GDM1 (cell line): ENCODE data around the gene JAM2.

Experiments
- DNase-seq: peaks from one replicate; lab custom pipeline; 2025; lab: John Stamatoyannopoulos, UW

The JAM2 gene

DNA sequence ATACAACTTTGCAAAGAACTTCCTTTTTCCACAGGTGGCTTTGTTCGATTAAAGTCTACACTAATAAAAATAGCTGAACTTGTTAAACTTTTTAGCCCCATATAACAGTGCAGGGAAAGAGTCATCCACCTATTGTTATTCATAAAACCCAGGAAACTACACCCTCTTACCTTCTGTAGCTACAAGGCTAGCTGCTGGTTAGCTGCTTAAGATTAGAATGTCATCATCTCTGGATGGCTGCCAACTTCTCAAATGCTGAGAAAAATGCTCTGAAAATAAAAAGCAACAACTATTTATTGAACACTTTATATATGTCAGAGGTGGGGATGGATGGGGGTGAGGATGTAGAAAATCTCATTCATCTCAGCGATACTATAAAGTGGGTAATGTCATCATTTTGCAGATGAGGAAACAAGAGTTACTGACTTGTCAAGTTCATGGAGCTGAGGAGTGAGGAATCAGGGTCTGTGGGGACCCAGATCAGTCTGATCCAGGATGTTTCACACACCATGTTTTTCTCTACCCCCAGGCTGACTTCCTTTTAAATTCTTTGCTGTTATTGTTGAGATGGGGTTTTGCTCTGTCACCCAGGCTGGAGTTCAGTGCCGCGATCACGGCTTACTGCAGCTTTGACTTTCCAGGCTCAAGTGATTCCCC, 78.6 kb downstream of the JAM2 start:
- DNase-seq = no peak

DNA sequence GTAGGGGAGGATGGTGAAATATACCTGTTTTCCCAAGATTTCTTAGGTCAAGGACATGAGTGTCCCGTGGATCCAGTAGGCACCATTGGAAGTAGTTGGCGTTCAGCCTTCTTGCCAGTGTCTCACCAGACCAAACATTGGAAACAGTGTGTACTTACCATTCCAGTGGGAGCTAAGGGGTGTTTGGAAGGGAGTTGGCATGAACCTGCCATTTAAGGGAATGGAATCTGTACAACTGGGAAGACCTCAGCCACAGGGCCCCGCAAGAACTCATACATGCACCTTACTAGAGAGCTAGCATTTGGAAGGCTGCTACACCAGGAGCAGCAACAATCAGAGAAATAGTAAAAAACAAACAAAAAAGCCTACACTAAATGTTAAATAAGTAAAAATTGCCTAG, 82.9 kb downstream of the JAM2 start:
- no peak for DNase-seq

DNA sequence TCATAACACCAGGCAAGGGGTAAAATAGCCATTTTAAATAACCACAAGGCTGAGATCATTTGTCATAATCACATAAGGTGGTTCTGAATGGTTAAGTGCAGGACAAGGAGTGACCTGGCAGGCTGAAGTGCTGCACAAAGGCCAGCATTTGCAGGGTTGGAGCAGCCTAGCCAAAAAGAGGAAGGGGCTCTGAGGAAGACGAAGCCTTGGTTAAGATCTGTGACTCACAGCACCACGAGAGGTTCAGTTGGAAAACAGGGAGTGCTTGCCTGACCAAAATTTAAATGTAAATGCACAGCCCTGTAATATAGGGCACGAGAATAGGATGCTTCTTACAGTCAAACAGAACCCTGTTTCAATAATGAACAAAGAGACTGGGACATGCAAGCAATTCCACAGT, 83.6 kb downstream of the JAM2 start:
- DNase-seq = peak; percentile 70

DNA sequence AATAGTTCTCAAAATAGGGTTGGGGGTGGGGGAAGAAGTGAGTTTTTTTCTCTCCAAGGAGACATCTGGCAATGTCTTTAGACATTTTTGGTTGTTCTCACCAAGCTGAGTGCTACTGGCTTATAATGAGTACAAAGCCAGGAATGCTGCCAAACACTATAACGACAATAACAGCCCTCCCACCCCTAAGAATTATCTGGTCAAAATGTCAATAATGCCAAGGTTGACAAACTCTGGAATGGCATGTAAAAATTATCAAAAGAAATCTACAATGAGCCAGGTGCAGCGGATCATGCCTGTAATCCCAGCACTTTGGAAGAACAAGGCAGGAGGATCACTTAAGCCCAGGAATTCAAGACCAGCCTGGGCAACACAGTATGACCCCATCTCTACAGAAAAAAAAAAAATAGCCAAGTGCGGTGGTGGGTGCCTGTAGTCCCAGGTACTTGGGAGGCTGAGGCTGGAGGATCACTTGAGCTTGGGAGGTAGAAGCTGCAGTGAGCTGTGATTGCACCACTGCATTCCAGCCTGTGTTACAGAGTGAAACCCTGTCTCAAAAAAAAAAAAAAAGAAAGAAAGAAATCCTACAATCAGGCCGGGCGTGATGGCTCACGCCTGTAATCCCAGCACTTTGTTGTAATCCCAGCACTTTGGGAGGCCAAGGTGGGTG, 93.2 kb downstream of the JAM2 start:
- no peak for DNase-seq

DNA sequence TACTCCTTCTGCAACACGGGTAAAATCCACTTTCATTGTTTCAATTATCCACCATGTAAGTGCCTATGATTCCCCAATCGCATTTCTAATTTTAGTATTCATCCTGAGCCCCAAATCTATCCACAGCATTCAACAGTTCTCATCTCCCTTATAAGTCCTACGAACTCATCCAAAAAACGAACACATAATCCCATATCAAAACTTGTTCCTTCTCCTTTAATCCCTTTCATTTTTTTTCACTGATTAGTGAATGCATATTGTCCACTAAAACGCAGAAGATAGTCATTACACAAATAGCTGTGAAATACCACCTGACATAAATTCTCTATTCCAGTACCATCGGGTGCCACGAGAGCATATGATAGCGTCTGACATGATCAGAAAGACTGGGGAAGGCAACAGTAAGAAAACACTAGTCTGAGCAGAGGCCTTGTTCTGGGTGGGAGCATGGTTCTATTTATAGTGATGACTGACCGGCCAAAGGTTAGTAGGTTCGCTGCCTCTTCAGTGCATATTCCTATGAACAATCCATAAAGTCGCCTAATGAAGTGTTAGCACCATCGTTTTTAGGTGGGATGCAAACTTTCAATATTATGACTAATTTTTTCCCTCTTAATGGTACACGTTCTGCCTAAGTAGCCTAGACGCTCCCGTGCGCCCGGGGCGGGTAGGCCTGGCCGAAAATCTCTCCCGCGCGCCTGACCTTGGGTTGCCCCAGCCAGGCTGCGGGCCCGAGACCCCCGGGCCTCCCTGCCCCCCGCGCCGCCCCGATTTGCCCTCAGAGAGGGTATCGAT, 95.0 kb downstream of the JAM2 start:
- DNase-seq = no peak

DNA sequence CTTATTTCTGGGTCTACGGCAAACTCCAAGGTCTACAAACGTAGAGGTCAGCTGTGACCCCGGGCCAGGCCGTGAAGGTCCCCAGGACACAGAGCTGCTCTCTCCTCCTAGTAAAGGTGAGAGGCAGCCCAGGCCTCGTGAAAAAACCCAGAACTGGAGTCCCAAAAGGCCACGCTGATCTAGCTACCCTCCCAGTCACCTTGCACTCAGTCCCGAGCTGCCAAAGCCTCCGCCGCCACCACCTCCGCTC, 95.5 kb downstream of the JAM2 start:
- no peak for DNase-seq

DNA sequence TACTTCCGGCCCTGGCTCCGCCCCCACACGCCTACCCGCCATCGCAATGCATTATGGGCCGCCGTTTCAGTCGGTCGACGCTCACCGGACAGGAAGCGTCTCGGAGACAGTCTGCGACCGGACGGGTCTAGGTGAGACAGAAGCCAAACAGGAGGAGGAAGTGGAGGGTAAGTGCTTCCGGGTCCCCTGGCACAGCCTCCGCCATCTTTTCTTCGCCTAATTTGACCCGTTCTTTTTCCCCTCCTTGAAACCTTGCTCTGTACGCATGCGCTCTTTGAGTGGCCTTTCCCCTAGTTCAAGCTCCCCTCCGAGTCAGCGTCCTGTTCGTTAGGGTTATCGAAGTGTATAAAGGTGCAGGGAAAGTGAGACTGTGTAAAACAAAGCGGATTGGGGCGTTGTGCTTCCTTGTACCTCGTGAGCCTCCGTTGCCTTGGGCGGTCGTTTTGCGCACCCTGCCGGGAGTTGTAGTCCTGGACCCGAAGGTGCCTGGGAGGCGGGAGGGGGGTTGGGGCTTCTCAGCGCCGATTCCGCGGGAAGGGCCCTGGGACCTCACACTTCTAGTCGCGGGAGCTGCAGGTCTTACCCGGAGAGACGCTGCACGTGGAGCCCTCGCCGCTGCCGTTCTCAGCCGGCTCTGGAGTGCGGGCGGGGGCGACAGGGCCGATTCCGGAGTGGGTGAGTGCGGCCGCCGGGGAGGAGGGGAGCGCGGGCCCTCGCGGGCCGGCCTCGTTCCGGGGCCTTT, 96.0 kb downstream of the JAM2 start, which contains the start of the genes ATP5PF and GABPA:
ATP5PF (minus strand) TSS at position 1 of the 742 bp plus-strand sequence. CDS start 5,110 bp downstream, outside the sequence.
GABPA (plus strand) TSS at position 69 of the 742 bp plus-strand sequence. CDS start 6,627 bp downstream, outside the sequence.
- DNase-seq = peak; percentile 97

DNA sequence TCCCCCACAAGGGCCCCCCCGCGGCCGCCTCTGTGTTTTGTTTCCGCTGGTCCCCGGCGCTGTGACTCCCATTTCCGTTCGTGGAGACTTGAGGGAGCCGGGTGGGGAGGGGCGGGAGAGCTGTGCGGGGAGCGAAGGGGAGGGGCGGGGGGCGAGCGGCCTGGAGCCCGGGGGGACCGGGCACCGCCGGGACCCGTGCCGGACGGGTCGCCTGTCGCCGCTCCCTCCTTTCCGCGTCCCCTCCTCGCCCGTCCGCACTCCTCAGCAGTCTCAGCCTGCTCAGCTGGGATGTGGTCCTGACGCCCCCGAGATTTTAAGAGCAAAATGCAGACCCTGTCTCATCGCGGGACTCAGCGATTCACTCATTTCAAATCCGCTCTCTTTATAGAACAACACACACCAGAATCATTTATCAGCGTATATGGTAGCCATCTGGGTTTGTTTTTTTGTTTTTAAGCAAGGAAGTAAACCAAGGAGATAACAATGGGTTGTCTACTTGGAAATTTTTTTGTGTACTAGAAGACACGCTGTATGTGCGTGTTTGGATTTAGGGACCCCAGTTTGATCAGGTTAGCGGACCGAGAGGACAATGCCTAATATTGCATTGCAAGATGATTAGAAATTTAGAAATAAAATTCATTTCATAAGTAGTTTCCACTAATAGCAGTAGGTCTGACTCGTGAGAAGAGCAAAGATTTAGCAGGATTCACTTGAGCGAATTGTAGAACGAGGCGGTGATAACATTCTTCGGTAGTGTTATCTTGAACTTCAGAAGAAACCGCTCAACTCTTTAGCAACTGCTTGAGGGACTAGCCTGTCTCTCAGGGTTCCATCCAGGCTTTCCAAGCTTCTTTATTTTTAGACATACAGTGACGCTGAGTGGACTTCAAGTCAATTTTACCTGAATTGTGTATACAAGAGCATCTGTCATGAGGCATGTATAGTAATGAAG, 96.9 kb downstream of the JAM2 start:
- peak; percentile 78 for DNase-seq

DNA sequence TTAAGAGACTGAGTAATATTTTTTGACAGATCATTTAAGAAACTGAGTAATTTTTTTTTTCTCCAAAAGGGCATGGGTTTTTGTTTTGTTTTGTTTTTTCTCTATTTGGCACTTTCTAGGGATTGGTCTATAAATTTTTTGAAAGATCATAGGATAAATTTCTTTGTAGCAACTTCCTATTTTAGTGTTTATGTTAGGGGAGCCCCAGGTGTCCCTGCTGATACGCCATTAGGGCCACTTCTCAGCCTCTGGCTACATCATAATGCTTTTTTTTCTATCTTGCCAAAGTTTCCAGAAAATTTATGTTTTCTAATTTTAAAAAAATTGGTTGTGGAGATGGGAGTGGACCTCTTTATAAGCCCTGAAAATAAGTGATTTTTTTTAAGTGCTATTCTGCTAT, 98.4 kb downstream of the JAM2 start:
- DNase-seq = no peak

DNA sequence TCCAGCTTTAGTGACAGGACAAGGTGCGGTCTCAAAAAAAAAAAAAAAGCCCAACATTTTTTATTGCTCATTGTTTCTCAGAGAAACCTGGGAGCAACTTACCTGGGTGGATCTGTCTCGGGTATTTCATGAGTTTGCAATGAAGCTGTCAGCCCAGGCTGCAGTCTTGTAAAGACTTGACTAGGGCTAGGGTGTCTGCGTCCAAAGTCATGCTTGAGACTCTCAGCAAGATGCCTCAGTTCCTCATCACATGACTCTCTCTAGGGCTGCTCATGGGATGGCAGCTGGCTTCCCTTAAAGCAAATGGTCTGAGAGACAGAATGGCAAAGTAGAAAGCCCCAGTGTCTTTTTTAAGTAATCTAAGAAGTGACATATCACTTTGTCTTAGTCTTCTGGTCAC, 103.8 kb downstream of the JAM2 start:
- no peak for DNase-seq

DNA sequence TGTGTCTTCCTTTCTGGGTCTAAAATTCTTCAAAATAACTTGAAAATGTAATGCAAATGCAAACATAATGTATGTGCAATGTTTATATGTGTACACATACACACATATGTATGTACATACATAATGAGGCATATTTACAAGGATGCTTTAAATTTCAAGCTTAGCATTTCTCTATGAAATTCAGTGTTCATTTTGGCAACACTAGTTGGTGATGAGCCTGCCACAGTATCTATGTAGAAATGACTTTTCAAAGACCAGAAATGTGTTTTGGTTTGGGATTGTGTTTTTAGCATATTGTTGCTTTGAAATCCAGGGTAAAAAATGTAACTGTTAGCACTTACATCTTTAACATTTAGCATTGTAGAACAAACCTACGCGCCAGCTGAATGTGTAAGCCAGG, 105.8 kb downstream of the JAM2 start:
- DNase-seq = no peak

DNA sequence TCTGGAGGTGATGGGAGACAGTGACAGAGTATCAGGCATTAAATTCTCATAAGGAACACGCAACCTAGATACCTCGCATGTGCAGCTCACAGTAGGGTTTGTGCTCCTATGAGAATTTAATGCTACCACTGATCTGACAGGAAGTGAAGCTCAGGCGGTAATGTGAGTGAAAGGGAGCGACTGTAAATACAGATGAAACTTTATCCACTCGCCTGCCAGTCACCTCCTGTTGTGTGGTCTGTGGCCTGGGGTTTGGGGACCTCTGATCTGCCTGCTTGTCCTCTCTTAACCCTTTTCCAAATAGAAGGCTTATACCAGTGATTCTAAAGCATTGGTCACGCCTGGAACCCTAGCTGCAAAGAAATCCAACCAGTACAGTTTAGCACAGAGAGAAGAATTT, 111.0 kb downstream of the JAM2 start:
- DNase-seq = peak; percentile 49

DNA sequence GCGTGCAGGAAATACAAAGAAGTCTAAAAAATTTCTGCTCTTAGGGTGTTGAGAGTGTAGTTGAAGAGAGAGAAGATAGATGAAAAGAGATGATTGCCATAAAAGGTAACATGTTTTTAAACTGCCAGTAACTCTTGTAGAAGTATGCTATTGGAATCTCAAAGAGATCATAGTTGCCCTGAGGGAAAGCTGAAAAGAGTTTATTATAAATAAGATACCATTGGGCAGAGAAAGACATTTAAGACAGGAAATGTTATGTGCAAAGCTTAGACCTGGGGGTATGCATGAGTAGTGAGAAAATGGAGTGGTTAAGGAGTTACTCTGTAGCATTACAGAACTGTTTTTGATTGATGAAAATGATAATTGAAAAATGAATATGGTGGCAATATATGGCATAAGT, 113.4 kb downstream of the JAM2 start:
- no peak for DNase-seq

DNA sequence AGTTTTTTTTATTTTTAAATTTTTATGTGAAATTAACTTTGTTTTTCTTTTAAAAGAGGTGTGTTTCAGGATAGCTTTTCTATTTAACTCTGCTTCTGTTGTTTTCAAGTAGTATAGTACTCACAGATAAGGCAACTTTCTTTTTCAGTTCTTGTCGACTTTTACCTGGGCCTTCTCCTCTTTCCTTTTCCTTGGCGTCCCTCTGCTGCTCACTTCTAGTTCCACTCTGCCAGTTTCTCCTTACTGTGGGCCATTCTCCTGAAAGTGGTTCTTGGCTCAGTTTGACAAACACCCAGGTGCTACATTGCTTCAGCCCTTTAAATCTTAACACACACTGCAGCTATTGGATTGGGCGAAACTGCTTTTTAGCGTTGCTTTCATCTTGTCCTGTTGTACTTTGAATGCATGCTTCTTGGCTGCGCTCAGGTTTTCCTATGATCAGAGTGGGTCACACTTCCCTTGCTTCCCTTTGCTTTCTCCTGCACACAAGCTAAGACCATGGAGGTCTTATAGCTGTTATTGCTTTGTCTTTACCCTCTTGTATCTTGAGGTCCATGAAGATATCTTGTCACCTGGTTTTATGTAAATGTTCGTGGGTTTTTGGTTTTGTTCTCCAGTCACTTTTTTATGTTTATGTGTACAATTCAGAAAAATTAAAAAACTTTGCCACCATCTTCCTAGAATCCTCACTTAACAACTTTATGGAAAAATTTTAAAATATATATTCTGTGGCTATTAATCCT, 117.3 kb downstream of the JAM2 start:
- DNase-seq = no peak

DNA sequence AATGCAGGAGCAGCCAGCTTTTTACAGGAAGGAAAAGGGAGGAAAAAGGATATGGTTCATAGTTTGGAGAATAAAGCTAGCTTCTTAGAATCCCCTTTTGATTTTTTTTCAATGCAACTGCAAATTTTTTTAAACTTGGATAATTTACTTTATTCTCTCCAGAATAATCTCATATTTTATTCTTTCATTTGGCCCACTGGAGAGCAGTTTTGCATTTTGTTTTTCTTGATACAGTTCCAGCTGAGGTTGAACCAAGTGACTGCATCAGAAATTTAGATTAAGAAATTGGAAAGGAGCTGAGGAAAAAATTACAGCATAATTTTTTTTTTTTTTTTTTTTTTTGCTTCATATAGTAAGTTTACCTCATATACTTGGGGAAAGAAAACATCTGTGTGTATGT, 118.5 kb downstream of the JAM2 start:
- DNase-seq = no peak

DNA sequence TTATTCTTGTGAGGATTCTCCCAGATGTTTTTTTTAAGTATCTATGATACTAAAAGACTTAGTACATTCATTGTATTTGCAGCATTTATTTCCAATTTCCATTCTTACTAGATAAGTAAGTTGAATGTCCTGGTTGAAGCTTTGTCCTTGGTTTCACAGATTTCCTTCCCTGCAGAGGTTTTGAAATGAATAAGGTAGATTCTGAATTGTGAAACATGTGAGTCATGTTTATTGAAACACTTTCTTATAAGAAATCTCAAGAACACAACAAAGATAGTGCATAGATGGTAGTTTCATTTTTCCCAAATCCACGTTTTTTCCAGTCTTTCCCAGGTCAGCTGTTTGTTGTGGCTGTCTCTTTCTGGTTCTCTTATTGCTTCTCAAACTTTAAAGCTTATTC, 120.5 kb downstream of the JAM2 start:
- DNase-seq = no peak

DNA sequence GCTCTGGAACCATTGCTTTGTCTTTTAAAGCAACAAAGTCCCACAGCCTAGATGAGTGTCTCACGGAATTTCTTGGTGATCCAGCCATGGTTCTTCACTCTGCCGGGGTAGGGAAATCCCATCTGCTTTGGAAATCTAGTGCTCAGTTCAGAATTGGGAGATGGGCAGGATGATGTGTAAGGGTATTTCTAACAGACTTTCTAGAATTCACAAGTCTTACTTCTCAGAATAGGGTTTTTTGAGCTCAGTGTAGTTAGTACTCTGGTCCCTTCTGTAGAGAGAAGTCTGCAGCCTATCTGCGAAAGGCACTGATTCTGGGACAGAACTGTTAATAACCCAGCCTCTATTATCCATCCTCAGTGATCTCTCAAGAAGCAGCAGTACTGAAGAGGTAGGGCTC, 121.0 kb downstream of the JAM2 start:
- no peak for DNase-seq

DNA sequence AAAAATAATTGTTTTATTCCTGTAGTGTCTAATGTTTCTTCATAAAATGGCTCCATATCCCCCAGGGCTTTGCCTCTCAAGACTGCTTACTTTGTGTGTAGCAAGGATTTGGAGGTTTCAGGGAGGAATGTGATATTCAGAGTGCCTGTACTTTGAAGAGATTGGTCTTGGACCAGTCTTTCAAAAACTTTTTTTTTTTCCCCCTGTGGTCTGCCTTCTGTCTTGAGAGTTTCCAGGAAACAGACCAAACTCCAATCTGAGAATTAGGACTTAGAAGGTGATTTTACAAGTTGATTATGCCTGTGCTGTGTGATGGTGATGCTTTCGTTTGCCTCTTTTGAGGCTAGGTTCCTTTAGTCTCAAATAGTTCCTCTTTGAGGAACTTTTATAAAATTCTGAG, 121.6 kb downstream of the JAM2 start:
- no peak for DNase-seq

DNA sequence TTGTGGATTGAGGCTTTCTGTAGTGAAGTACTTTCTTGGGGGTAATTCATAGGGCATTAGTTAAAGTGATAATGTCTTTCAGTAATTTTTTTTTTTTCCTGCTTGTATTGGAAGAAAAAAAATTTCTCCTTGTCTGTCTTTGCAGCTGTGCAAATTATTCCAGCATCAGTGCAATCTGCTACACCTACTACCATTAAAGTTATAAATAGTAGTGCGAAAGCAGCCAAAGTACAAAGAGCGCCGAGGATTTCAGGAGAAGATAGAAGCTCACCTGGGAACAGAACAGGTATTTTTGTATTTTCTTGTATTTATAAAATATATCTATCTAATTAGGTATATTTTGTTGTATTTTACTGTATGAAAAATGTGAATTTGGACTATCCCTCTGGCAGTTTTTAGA, 125.0 kb downstream of the JAM2 start:
- no peak for DNase-seq
